Gastrocnemius medialis (tissue), 4 donors: ENCODE measurements around the gene HLA-B.

Experiments used
- CTCF ChIP-seq, 5 experiments: fragments of 450-650 bp in 3 of 5; fragments of 200-600 bp in 2 of 5; sonication (generic) in 2 of 5; IDR thresholded peaks in 4 of 5; conservative IDR thresholded peaks in 1 of 5; 1 replicate in 4 of 5; 2 replicates in 1 of 5; pipeline ENCODE4 v1.5.1; 2016 to 2019; ENCODE audit warnings: antibody characterized with exemption in 5 of 5, mild to moderate bottlenecking in 3 of 5, moderate library complexity in 3 of 5
- POLR2A ChIP-seq, 2 donors: fragments of 450-650 bp; IDR thresholded peaks; one replicate each; pipeline ENCODE4 v1.6.1; 2017; ENCODE audit warnings: antibody characterized with exemption in 2 of 2, mild to moderate bottlenecking in 2 of 2, moderate library complexity in 2 of 2

GRCh38 chr6:31355583-31355948 is 1.4 kb downstream of the HLA-B start:
- TF ChIP-seq POLR2A (IDR thresholded peaks at IDR 0.05) (no peak), CTCF (IDR thresholded peaks at IDR 0.05 in 4 of 5, conservative IDR thresholded peaks at IDR 0.05 in 1 of 5) (no peak)
